Esophagus muscularis mucosa (tissue), 4 donors: ENCODE data around the gene DDR2.

Experiments used
- EP300 ChIP-seq: sonication (generic); formaldehyde crosslinking; IDR thresholded peaks from one replicate; pipeline ENCODE4 v1.6.1; 2017; ENCODE audit warnings: antibody characterized with exemption
- POLR2A ChIP-seq: fragments of 450-650 bp; IDR thresholded peaks from one replicate; pipeline ENCODE4 v1.6.1; 2017; ENCODE audit warnings: antibody characterized with exemption, moderate library complexity, mild to moderate bottlenecking, low read depth
- TF ChIP-seq, protein P1 (sequence below), 3 experiments: fragments of 200-600 bp in 2 of 3; fragments of 450-650 bp in 1 of 3; sonication (generic) in 2 of 3; IDR thresholded peaks; one replicate each; pipeline ENCODE4 v1.5.1; 2017 to 2019; ENCODE audit warnings: antibody characterized with exemption in 3 of 3, mild to moderate bottlenecking in 2 of 3, moderate library complexity in 1 of 3

GRCh38 chr1:162644986-162645314, 12.7 kb downstream of the DDR2 start:
- no peak for TF ChIP-seq POLR2A
- TF ChIP-seq, protein P1, sequence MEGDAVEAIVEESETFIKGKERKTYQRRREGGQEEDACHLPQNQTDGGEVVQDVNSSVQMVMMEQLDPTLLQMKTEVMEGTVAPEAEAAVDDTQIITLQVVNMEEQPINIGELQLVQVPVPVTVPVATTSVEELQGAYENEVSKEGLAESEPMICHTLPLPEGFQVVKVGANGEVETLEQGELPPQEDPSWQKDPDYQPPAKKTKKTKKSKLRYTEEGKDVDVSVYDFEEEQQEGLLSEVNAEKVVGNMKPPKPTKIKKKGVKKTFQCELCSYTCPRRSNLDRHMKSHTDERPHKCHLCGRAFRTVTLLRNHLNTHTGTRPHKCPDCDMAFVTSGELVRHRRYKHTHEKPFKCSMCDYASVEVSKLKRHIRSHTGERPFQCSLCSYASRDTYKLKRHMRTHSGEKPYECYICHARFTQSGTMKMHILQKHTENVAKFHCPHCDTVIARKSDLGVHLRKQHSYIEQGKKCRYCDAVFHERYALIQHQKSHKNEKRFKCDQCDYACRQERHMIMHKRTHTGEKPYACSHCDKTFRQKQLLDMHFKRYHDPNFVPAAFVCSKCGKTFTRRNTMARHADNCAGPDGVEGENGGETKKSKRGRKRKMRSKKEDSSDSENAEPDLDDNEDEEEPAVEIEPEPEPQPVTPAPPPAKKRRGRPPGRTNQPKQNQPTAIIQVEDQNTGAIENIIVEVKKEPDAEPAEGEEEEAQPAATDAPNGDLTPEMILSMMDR (IDR thresholded peaks at IDR 0.05): no peak
- TF ChIP-seq EP300: no peak
